Measurements from ENCODE around the gene INPP4B. TPM values are rescaled to one million over a fixed set of nuclear protein-coding genes. Genes with fewer than 3 reads are reported as not detected.

The INPP4B gene
- total RNA-seq, 2 experiments from 2014 or later, result not detected

DNA sequence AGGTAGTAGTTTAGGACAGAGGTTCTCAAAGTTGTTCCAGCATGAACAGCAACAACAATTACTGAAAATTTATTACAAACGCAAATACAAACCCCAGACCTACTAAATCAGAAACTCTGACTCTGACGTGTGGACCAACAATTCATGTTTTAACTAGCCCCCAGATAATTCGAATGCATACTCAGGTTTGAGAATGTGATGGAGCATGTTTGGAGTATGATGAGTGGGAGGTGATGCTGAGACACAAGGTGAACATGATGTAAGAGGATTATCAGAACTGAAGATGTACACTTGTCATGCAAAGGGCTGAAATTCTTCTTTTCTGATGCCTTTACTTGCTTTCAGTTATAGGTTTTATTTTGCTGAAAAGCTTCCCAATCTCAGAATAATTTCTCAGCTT lies 323.0 kb downstream of the INPP4B start:
- intact Hi-C loops (cut with micrococcal nuclease; ENCODE audit: unreplicated experiment), result no loop called here
- no peak for TF ChIP-seq EZH2phosphoT487 (IDR thresholded peaks at IDR 0.05; ENCODE audit: borderline replicate concordance, low read depth, low read length)
- TF ChIP-seq CTCF (conservative IDR thresholded peaks at IDR 0.05; ENCODE audit: low read length), result no peak
- BruUV-seq (replicated peaks), result no TSS peak
- H3K4me1 ChIP-seq (ENCODE audit: insufficient read depth, low read length, poor library complexity, severe bottlenecking), result no peaks in the 10 kb centered on the region
- H3K9me2 ChIP-seq (ENCODE audit: insufficient read depth, low read length), result no peaks in the 10 kb centered on the region
- H3K4me3 ChIP-seq (ENCODE audit: low read depth, low read length, poor library complexity, severe bottlenecking), result no peak overlapping the region
- H4K20me1 ChIP-seq (ENCODE audit: insufficient read depth, low read length), result no peaks in the 10 kb centered on the region
- ChIA-PET POLR2A (interaction anchor here (0.7 kb wide), 1 partner anchor 29 kb away, joined by 3 read pairs; no protein-coding TSS in a partner anchor), CTCF (ENCODE audit: unreplicated experiment) (no interaction called here)
- H3K36me3 ChIP-seq (ENCODE audit: insufficient read depth, low read length), result no peaks in the 10 kb centered on the region
- no peak overlapping the region for H3K27ac ChIP-seq (ENCODE audit: low read depth, low read length, poor library complexity, severe bottlenecking)
- no peaks in the 10 kb centered on the region for H3K79me2 ChIP-seq (ENCODE audit: insufficient read depth, low read depth, low read length)
- no peaks in the 10 kb centered on the region for H3K9me3 ChIP-seq (ENCODE audit: low read length)
- no peak overlapping the region for H3K4me2 ChIP-seq (ENCODE audit: low read length)
- no peak overlapping the region for H2AFZ ChIP-seq (ENCODE audit: low read length)
- no peak for DNase-seq (ENCODE audit: low spot score)

- intact Hi-C loops (cut with micrococcal nuclease; ENCODE audit: unreplicated experiment), result no loop called here
- Histone ChIP-seq H4K20me1 (ENCODE audit: insufficient read depth, low read length) (no peaks in the 10 kb centered on the region), H3K4me2 (ENCODE audit: low read length) (no peak overlapping the region), H3K9me2 (ENCODE audit: insufficient read depth, low read length) (no peaks in the 10 kb centered on the region), H3K4me1 (ENCODE audit: insufficient read depth, low read length, poor library complexity, severe bottlenecking) (no peaks in the 10 kb centered on the region), H2AFZ (ENCODE audit: low read length) (no peak overlapping the region), H3K4me3 (ENCODE audit: low read depth, low read length, poor library complexity, severe bottlenecking) (no peak overlapping the region), H3K79me2 (ENCODE audit: insufficient read depth, low read depth, low read length) (no peaks in the 10 kb centered on the region), H3K9me3 (ENCODE audit: low read length) (no peaks in the 10 kb centered on the region), H3K27ac (ENCODE audit: low read depth, low read length, poor library complexity, severe bottlenecking) (no peak overlapping the region), H3K36me3 (ENCODE audit: insufficient read depth, low read length) (no peaks in the 10 kb centered on the region)
- ChIA-PET POLR2A (no interaction called here), CTCF (ENCODE audit: unreplicated experiment) (no interaction called here)
- no peak for TF ChIP-seq EZH2phosphoT487 (IDR thresholded peaks at IDR 0.05; ENCODE audit: borderline replicate concordance, low read depth, low read length)
- TF ChIP-seq CTCF (conservative IDR thresholded peaks at IDR 0.05; ENCODE audit: low read length), result no peak
- DNase-seq (ENCODE audit: low spot score), result no peak
- BruUV-seq (replicated peaks), result no TSS peak
Observed at GRCh38 chr4:142519342-142519741, 326.8 kb downstream of the INPP4B start.

GRCh38 chr4:142516686-142517526 lies 329.2 kb downstream of the INPP4B start:
- H2AFZ ChIP-seq (ENCODE audit: low read length), result no peak overlapping the region
- no TSS peak for BruUV-seq (replicated peaks)
- no peak overlapping the region for H3K4me3 ChIP-seq (ENCODE audit: low read depth, low read length, poor library complexity, severe bottlenecking)
- intact Hi-C loops (cut with micrococcal nuclease; ENCODE audit: unreplicated experiment), result no loop called here
- no peaks in the 10 kb centered on the region for H3K9me2 ChIP-seq (ENCODE audit: insufficient read depth, low read length)
- no peak for DNase-seq (ENCODE audit: low spot score)
- ChIA-PET CTCF (ENCODE audit: unreplicated experiment) (no interaction called here), POLR2A (interaction anchor here (0.7 kb wide), 1 partner anchor 110 kb away, joined by 3 read pairs; no protein-coding TSS in a partner anchor)
- no peaks in the 10 kb centered on the region for H3K9me3 ChIP-seq (ENCODE audit: low read length)
- H3K27ac ChIP-seq (ENCODE audit: low read depth, low read length, poor library complexity, severe bottlenecking), result no peak overlapping the region
- no peaks in the 10 kb centered on the region for H4K20me1 ChIP-seq (ENCODE audit: insufficient read depth, low read length)
- no peak overlapping the region for H3K4me2 ChIP-seq (ENCODE audit: low read length)
- H3K36me3 ChIP-seq (ENCODE audit: insufficient read depth, low read length), result no peaks in the 10 kb centered on the region
- TF ChIP-seq EZH2phosphoT487 (IDR thresholded peaks at IDR 0.05; ENCODE audit: borderline replicate concordance, low read depth, low read length), result no peak
- no peak for TF ChIP-seq CTCF (conservative IDR thresholded peaks at IDR 0.05; ENCODE audit: low read length)
- H3K79me2 ChIP-seq (ENCODE audit: insufficient read depth, low read depth, low read length), result no peaks in the 10 kb centered on the region
- no peaks in the 10 kb centered on the region for H3K4me1 ChIP-seq (ENCODE audit: insufficient read depth, low read length, poor library complexity, severe bottlenecking)
